Measurements from ENCODE around the gene JOSD2. TPM values are rescaled to one million over a fixed set of nuclear protein-coding genes. Genes with fewer than 3 reads are reported as not detected.

The JOSD2 gene
- total RNA-seq, 2 experiments from 2014 or later: 17.4 to 28.1 TPM

DNA sequence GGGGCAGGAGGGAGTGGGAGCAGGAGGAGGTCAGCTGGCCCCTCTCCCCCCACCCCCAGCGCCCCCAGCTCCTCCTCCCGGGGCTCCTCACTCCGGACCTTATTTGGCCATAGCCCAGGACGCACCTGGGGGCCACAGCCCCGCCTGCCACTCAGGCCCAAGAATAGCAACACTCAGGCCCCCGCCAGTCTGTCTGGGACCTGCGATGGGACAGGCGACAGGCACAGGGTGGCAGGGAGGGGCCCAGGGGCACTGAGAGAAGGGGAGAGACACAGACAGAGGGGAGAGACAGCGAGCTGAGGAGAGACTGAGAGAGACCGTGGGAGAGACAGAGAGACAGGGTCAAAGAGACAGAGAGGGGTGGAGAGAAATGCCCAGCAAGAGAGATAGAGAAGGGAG is 10.2 kb downstream of the JOSD2 start:
- Mint-ChIP-seq H3K27ac (no peak overlapping the region), H3K4me1 (no peaks in the 10 kb centered on the region), H3K4me3 (no peak overlapping the region), H3K36me3 (ENCODE audit: low read depth) (peaks cover 3% of the 10 kb centered on the region), H3K9me3 (ENCODE audit: low read depth) (no peaks in the 10 kb centered on the region), H3K27me3 (no peaks in the 10 kb centered on the region)
- CTCF ChIA-PET: interaction anchor here (0.6 kb wide), 1 partner anchor 36 kb away, joined by 3 read pairs; no protein-coding TSS in a partner anchor
- POLR2A ChIA-PET: no interaction called here
- intact Hi-C loops (cut with DNase I, micrococcal nuclease): no loop called here
- ATAC-seq: no peak
- DNase-seq: no peak

DNA sequence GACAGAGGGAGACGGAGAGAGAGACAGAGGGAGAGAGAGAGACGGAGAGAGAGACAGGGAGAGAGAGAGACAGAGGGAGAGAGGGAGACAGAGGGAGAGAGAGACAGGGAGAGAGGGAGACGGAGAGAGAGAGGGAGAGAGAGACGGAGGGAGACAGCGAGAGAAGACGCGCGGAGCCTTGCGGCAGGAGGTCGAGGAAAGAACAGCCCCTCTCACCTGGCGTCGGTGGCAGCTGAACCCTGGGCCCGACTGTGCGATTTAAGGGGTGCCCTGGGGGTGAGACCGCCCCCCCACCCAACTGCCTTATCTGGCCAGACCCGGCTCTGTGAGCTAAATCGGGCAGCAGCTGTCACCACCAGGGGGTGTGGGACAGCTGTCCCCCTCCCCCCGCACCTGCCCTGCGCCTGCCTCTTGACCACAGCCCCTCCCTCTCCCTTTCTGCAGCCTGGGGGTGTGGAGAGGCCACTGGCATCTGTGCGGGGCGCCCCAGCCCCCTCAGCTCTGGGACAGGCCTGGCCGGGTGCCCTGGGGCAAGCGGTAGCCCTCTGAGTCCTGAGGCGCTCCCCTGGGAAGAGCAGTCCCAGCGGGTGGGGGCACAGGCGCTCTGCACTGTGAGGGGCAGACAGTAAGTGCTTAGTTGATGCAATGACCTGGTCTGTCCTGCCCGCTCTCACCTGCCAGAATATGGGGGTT is 10.8 kb downstream of the JOSD2 start:
- POLR2A ChIA-PET: no interaction called here
- DNase-seq: peak; percentile 55
- no peaks in the 10 kb centered on the region for H3K36me3 Mint-ChIP-seq (ENCODE audit: low read depth)
- no peak overlapping the region for H3K4me3 Mint-ChIP-seq
- H3K9me3 Mint-ChIP-seq (ENCODE audit: low read depth): no peaks in the 10 kb centered on the region
- ATAC-seq: peak; percentile 61
- no peaks in the 10 kb centered on the region for H3K27me3 Mint-ChIP-seq
- CTCF ChIA-PET: interaction anchor here (0.6 kb wide), 1 partner anchor 37 kb away, joined by 3 read pairs; no protein-coding TSS in a partner anchor
- intact Hi-C loops (cut with DNase I, micrococcal nuclease): no loop called here
- H3K4me1 Mint-ChIP-seq: no peaks in the 10 kb centered on the region
- no peak overlapping the region for H3K27ac Mint-ChIP-seq

DNA sequence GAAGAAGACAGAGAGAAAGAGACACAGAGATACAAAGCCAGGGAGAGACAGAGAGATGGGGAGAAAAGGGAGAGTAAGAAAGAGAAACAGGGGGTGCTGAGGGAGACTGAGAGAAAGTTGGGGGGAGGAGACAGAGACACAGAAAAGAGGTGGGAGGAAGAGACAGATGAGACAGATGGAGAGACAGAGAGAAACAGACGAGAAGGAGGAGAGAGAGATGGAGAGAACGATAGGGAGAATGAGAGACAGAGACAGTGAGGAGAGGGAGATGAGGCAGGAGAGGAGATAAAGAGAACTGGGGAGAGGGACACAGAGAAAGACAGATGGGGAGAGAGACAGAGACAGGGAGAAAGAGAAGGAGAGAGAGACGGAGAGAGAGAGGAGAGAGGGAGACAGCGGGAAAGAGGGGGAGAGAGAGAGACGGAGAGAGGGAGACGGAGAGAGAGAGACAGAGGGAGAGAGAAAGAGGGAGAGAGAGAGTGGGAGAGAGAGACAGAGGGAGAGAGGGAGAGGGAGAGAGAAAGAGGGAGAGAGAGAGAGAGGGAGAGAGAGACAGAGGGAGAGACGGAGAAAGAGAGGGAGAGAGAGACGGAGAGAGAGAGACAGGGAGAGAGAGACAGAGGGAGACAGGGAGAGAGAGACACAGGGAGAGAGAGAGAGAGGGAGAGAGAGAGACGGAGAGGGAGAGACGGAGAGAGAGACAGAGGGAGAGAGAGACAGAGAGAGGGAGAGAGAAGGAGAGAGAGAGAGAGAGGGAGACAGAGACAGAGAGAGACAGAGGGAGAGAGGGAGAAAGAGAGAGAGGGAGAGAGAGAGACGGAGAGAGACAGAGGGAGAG is 12.6 kb downstream of the JOSD2 start:
- POLR2A ChIA-PET: no interaction called here
- no peak overlapping the region for H3K4me3 Mint-ChIP-seq

DNA sequence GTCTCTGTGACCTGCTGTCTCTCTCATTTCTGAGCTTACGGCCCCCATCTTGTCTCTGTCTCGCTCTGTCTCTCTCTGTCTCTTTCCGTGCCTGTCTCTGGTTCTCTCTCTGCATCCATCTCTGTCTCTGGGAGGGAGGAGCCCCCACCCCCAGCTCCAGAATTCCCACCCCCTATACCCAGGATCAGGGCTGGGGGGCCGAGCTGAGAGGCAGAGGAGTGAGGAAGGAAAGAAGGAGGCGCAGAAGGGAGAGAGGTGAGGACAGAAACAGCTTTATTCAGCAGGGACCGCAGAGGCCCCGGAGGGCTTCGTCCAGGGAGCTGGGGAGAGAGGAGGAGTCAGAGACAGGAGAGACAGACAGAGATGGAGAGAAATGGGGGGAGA is 14.0 kb downstream of the JOSD2 start:
- ChIA-PET POLR2A (interaction anchor here (0.6 kb wide), 1 partner anchor 134 kb away, joined by 4 read pairs; no protein-coding TSS in a partner anchor), CTCF (no interaction called here)
- H3K4me3 Mint-ChIP-seq: no peak overlapping the region
- ATAC-seq: no peak
- H3K36me3 Mint-ChIP-seq (ENCODE audit: low read depth): no peaks in the 10 kb centered on the region
- H3K27ac Mint-ChIP-seq: no peak overlapping the region
- no peak for DNase-seq
- peaks cover 5% of the 10 kb centered on the region for H3K4me1 Mint-ChIP-seq
- H3K9me3 Mint-ChIP-seq (ENCODE audit: low read depth): no peaks in the 10 kb centered on the region
- H3K27me3 Mint-ChIP-seq: no peaks in the 10 kb centered on the region
- intact Hi-C loops (cut with DNase I, micrococcal nuclease): no loop called here

More for the DNA sequence above, 12.6 kb downstream of the JOSD2 start:
- Mint-ChIP-seq H3K36me3 (ENCODE audit: low read depth) (no peaks in the 10 kb centered on the region), H3K27ac (no peak overlapping the region), H3K4me1 (no peaks in the 10 kb centered on the region), H3K27me3 (no peaks in the 10 kb centered on the region), H3K9me3 (ENCODE audit: low read depth) (no peaks in the 10 kb centered on the region)
- DNase-seq: no peak
- intact Hi-C loops (cut with DNase I, micrococcal nuclease): no loop called here
- ATAC-seq: no peak
- CTCF ChIA-PET: no interaction called here

DNA sequence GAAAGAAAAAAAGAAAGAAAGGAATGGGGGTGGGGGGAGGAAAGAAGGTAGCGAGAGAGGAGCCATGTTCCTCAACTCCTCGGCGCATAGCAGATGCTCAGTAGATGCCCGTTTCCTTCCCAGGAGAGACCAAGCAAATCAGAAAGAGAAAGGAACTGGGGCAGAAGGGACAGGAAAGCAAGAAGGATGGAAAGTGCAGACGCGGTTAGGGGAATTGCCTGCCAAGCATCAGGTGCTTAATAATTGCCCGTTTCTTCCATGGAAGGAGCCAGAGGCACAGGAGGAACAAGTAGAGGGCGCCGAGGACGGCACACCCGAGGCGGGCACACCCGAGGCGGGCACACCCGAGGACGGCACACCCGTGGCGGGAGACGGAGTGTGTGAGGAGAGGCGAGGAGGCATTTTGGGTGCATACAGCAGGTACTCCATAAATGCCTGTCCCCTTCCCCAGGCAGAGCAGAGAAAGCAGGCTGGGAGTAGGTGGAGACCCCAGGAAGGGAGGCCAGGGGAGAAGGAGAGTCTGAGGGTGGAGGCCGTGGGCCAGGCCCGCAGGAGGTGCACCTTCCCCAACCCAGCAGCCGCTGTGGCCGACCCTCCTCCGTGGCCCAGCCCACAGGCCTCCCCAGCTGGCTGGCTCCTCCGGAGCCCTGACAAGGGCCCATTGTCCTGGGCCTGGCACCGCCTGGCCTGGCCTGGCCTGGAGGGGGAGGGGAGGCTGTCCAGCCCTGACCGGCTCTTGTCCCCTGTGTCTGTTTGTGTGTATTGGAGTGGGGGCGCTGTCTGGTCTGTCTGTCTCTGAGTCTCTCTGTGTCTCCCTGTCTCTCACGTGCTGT is 14.6 kb downstream of the JOSD2 start:
- CTCF ChIA-PET: no interaction called here
- intact Hi-C loops (cut with DNase I, micrococcal nuclease): no loop called here
- DNase-seq (no peak), ATAC-seq (no peak)
- no peaks in the 10 kb centered on the region for H3K9me3 Mint-ChIP-seq (ENCODE audit: low read depth)
- H3K27ac Mint-ChIP-seq: no peak overlapping the region
- POLR2A ChIA-PET: interaction anchor here (0.6 kb wide), 1 partner anchor 133 kb away, joined by 4 read pairs; no protein-coding TSS in a partner anchor
- no peaks in the 10 kb centered on the region for H3K27me3 Mint-ChIP-seq
- H3K4me3 Mint-ChIP-seq: no peak overlapping the region
- H3K36me3 Mint-ChIP-seq (ENCODE audit: low read depth): no peaks in the 10 kb centered on the region
- H3K4me1 Mint-ChIP-seq: peaks cover 11% of the 10 kb centered on the region

DNA sequence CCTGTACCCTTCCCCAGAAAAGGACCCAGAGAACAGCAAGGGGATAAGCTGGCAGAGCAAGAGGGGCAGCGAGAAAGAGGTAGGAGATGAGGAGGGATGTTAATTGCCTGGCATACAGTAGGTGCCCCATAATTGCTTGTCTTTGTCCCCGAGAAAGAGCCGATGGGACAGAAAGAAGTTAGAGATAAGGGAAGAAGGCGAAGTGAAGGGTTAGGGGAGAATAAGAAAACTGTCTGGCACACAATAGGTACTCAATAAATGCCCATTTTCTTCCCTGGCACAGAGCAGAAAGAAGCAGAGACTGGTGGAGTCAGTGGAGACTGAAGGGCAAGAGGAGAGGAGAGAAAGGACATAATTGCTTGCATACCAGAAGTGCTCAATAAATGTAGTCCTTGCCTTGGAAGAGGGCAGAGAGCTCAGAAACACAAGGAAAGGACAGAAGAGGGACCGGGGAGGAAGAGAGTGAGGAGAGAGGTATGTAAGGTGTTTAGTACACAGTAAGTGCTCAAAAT is 15.9 kb downstream of the JOSD2 start:
- POLR2A ChIA-PET: interaction anchor here (0.6 kb wide), 1 partner anchor 10 kb away, joined by 8 read pairs; no protein-coding TSS in a partner anchor
- intact Hi-C loops (cut with DNase I, micrococcal nuclease): no loop called here
- Mint-ChIP-seq H3K36me3 (ENCODE audit: low read depth) (no peaks in the 10 kb centered on the region), H3K27ac (no peak overlapping the region), H3K9me3 (ENCODE audit: low read depth) (no peaks in the 10 kb centered on the region), H3K27me3 (no peaks in the 10 kb centered on the region), H3K4me3 (no peak overlapping the region), H3K4me1 (peaks cover 22% of the 10 kb centered on the region)
- ATAC-seq (no peak), DNase-seq (no peak)
- CTCF ChIA-PET: no interaction called here

DNA sequence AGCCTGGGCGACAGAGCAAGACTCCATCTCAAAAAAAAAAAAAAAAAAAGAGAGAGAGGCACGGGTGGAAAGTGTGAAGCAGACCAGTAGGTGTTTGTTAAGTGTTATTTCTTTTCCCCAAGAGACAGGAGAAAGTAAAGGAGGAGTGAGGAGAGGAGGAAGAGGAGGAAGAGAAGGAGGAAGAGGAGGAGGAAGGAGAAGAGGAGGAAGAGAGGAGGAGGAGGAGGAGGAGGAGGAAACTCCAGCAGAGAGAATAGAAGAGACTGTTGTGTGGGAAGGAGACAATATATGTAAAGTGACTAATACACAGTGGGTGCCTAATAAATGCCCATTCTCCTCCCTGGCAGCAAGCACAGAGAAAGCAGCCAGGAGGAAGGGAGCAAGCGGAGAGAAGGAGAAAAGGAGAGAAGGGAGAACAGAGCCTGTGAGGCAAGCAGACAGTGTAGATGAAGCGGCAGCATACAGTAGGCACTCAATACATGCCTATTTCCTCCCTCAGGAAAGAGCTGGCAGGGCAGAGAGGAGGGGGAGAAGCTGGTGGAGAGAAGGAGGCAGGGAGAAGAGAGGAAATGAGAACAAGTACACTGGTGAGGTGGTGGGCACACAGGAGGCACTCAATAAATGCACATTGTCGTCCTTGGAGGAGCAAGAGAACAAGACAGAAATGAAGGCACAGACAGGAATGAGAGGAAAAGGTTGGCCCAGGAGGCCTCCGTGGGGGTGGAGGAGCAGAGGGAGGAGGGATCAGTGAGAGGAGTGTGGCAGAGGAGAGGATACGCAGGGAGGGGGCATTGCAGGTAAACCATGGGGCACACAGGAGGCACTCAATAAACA is 16.6 kb downstream of the JOSD2 start:
- ATAC-seq (no peak), DNase-seq (no peak)
- ChIA-PET POLR2A (interaction anchor here (0.6 kb wide), 1 partner anchor 10 kb away, joined by 8 read pairs; no protein-coding TSS in a partner anchor), CTCF (no interaction called here)
- Mint-ChIP-seq H3K27me3 (no peaks in the 10 kb centered on the region), H3K4me1 (peaks cover 22% of the 10 kb centered on the region), H3K27ac (no peak overlapping the region), H3K9me3 (ENCODE audit: low read depth) (no peaks in the 10 kb centered on the region), H3K36me3 (ENCODE audit: low read depth) (no peaks in the 10 kb centered on the region), H3K4me3 (no peak overlapping the region)
- intact Hi-C loops (cut with DNase I, micrococcal nuclease): no loop called here

DNA sequence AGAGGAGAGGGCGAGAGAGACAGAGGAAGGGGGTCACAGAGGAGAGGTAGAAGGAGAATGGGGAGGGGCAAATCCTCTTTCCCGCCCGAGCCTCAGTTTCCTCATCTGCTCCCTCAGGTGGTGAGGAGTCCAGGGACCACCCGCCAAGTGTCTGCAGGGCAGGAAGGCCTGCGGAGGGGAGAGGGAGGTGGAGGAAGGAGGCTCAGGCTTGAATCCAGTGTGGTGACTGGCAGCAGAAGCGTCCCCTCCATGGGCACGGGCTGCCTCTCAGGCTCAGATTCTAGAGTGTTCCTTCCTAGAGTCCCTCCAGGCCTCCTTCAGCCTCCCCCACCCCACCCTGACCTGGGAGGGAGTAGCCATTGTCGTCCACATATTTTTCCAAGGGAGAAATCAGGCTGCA is 17.8 kb downstream of the JOSD2 start:
- CTCF ChIA-PET: no interaction called here
- ATAC-seq (no peak), DNase-seq (no peak)
- intact Hi-C loops (cut with DNase I, micrococcal nuclease): no loop called here
- Mint-ChIP-seq H3K4me3 (no peak overlapping the region), H3K9me3 (ENCODE audit: low read depth) (no peaks in the 10 kb centered on the region), H3K4me1 (peaks cover 25% of the 10 kb centered on the region), H3K27ac (no peak overlapping the region), H3K27me3 (no peaks in the 10 kb centered on the region), H3K36me3 (ENCODE audit: low read depth) (no peaks in the 10 kb centered on the region)
- POLR2A ChIA-PET: no interaction called here

DNA sequence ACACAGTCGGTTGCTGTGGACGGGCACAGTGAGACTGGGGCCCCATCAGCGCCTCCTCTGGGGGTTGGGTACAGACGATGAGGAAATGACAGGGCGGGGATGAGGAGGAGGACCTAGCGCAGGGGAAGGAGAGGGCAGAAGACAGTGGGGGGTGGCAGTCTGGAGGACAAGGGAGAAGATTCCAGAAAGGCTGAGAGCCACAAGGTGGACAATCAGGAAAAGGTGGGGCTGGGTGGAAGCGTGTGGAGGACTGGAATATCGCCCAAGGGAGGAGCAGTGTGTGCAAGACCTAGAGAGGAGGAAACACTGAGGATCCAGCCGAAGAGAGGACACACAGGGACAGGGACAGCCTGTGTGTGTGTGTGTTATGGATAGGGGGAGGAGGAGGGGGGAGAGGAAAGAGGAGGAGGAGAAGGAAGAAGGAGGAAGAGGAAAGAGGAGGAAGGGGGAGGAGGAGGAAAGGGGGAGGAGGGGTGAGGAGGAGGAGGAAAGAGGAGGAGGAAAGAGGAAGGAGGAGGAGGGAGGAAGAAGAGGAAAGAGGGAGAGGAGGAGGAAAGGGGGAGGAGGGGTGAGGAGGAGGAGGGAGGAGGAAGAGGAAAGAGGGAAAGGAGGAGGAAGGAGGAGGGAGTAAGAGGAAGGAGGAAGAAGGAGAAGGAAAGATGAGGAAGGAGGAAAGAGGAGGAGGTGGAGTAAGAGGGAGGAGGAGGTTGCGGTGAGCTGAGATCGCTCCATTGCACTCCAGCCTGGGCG is 18.5 kb downstream of the JOSD2 start:
- no peak overlapping the region for H3K4me3 Mint-ChIP-seq
- peak overlapping the region; percentile 39 for H3K27ac Mint-ChIP-seq
- intact Hi-C loops (cut with DNase I, micrococcal nuclease): no loop called here

DNA sequence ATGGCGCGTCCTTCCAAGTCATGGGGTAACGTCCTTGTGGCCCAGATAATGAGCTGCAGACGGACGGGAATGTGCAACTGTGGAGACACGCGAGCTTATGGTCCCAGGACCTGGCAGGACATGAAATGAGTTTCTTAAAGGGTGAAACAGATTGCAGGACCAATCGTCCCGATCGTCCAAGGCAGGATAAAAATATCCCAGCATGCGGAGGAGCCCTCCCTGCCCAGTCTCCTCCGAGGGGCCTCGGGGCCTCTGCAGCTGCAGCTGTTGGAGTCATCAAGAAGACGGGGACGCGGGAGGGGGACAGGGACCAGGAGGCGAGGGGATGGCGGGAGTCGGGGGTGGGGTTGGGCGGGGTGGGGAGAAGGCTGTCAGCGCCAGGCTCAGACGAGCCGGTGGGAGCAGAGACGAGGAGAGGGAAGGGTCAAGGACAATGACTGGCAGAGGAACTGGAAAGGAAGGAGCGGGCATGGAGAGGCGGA is 20.0 kb downstream of the JOSD2 start:
- POLR2A ChIA-PET: no interaction called here
- CTCF ChIA-PET: no interaction called here
- Mint-ChIP-seq H3K27ac (no peak overlapping the region), H3K4me1 (peaks cover 31% of the 10 kb centered on the region), H3K27me3 (no peaks in the 10 kb centered on the region), H3K9me3 (ENCODE audit: low read depth) (peaks cover 3% of the 10 kb centered on the region), H3K36me3 (ENCODE audit: low read depth) (peaks cover 6% of the 10 kb centered on the region), H3K4me3 (no peak overlapping the region)
- ATAC-seq (no peak), DNase-seq (no peak)
- intact Hi-C loops (cut with DNase I, micrococcal nuclease): no loop called here

More for the DNA sequence above, 18.5 kb downstream of the JOSD2 start:
- ATAC-seq: peak; percentile 96
- Mint-ChIP-seq H3K27me3 (no peaks in the 10 kb centered on the region), H3K36me3 (ENCODE audit: low read depth) (no peaks in the 10 kb centered on the region), H3K9me3 (ENCODE audit: low read depth) (no peaks in the 10 kb centered on the region), H3K4me1 (peaks cover 25% of the 10 kb centered on the region)
- ChIA-PET POLR2A (no interaction called here), CTCF (no interaction called here)
- peak; percentile 64 for DNase-seq

Measured in activated CD4-positive, alpha-beta T cell treated with anti-CD3 and anti-CD28 coated beads for 36 hours (primary cell).